C1 segment of cervical spinal cord (tissue), 14 donors: ENCODE measurements around the gene CYP27C1.
A peak's percentile ranks its signal among the peaks of the same experiment; 100 is the strongest.
"Not testable (repeated sequence)": the region's sequence is repeated elsewhere in the genome, so short reads cannot be mapped to it uniquely, and the experiment has no call there.

ENCODE experiments used
- DNase-seq, 14 donors: peaks; one replicate each; lab custom pipeline; 2025; lab: John Stamatoyannopoulos, UW

Gene CYP27C1

DNA sequence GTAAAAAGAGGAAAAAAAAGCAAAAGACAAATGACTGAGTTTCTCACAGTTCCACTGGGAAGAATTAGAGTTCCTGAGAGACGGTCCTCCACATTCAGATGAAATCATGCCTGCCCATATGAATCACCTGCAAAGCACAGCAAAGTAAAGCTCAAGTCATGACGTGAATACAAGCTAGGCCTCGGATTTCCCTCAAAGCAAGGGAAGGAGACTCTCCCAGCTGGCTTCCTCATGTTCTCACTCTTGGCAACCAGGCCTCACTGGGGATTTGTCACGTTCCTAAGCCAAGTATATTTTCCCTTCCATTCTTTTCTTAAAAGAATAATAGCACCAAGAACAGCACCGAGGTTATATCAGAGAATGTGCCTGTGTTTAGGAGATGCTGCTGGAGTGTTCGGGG, 47.0 kb downstream of the CYP27C1 start:
- DNase-seq: no peak

DNA sequence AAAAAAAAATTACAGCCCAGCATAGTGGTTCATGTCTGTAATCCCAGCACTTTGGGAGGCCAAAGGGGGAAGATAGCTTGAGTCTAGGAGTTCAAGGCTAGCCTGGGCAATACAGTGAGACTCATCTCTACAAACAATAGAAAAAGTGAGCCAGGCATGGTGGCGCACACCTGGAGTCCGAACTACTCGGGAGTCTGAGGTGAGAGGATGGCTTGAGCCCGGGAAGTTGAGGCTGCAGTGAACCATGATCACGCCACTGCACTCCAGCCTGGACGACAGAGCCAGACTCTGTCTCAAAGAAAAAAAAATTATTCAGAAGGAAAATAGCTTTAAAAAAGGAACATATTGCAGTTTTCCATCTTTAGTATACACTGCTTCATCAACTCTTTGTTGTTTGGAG, 47.8 kb downstream of the CYP27C1 start:
- DNase-seq: no peak

DNA sequence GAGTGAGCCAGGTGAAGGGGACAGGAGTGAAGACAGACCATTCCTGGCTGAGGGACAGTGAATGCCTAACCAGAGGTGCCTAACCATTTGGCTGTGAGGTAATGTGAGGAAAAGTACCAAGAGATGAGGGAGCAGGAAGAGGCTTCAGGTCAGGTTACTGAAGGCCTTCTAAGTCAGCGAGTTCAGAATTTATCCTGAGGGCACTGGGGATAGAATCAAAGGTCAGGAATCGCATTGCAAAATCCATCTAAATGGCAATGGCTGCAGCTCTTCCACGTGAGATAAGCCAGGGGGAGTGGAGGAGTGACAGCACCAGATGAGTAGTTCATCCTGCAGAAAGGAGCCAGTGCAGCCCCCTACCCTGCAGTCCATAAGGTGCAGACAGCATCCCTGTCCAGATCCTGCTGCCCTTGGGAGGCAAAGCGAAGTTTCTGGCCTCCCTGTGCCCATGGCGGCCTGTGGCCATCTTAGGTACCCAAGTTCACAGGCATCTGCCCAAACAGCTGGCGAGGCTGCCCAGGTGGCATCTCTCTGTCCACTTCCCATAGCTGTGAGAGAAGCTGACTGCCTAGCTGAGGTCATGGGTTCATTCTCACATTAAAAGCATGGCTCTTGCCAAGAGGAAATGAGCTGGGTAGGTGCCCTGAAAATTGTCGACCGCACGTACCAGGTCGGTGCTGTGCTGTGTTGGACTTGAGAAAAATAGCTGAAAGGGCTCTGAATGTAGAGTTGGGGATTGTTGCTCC, 49.5 kb downstream of the CYP27C1 start:
- DNase-seq: no peak

DNA sequence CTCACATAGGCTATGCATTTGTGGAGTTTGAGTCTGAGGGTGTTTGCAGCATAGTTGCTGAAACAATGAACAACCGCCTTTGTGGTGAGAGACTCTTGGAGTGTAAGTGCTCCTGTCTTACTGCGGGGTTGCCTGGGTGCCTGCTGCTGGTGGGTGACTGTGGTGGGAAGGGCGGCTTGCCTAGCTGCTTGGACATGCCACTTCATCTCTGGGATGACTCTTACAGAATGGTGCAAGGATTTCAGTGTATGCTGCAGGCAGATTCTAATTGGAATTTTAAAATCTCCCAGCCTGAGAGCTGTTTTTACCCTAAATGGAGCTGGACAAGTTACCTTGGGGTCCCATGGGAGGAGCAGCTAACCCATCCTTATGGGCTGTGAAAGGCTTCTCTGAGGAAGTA, 50.1 kb downstream of the CYP27C1 start:
- DNase-seq: no peak

DNA sequence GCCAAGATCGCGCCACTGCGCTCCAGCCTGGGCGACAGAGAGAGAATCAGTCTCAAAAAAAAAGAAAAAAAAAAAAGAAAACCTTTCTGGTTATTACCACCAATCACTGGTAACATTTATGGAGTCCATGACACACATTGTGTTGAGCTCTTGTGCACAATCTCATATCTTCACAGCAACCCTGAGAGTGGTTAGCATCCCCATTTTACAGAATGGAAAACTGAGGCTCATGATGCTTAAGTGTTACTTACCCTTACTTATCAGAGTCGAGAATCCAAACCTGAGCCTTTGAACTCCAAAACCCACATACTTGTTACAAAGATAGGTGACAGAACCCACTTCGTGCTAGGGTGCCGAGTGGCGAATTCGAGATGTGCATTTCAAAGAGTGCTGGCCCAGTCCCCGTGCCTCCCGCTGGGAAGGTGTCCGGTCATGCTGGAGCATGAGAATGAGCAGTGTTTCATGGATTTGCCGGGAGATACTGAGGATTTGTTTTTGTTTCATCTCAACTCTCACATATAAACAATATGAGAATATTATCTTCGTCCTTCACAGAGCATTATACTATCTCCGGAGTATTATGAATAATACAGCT, 50.9 kb downstream of the CYP27C1 start:
- no peak for DNase-seq

DNA sequence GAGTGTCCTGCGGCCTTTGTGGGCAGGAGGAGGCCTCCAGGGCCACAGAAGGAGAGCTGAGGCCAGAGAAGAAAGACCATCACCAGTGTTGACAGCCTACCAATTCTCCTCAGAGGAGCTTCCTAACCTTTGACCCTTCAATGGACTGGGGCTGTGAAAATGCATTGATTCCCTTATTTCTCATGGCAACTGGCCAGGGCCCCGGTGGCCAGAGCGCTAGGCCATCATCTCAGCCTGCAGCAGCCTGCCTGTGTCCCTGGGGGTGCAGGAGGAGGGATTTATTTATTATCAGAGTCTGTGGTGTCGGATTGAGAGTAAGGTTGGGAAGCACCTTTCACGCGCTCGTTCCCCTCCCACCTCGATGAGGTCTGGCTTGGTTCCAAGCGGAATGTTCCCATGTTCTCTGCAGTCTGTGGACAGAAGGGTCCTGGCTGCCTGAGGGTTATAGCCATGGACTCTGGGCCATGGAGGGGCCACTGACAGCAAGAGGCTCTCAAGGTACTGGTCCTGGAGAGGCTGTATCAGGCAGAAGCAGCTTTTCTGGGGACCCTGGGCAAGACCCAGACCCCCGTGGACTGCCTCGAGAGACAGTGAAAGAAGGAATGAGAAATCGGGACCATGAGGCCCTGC, 53.8 kb downstream of the CYP27C1 start:
- DNase-seq: no peak

DNA sequence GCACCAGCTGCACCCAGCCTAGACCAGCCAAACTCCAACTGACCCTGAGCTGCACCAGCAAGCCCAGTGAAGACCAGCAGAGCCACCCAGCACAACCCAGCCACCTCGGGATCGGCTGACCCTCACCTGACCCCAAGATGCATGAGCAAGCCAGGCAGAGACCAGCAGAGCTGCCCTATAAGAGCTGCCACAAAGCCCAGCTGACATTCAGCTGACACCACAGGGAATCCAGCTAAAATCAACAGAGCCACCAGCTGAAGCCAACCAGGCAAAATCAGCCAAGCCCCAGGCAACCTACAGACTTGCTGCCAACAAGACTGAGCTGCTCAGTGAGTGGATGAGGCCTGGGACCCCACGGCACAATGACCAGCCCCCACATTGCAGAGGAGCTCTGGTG, 54.6 kb downstream of the CYP27C1 start:
- DNase-seq: no peak

DNA sequence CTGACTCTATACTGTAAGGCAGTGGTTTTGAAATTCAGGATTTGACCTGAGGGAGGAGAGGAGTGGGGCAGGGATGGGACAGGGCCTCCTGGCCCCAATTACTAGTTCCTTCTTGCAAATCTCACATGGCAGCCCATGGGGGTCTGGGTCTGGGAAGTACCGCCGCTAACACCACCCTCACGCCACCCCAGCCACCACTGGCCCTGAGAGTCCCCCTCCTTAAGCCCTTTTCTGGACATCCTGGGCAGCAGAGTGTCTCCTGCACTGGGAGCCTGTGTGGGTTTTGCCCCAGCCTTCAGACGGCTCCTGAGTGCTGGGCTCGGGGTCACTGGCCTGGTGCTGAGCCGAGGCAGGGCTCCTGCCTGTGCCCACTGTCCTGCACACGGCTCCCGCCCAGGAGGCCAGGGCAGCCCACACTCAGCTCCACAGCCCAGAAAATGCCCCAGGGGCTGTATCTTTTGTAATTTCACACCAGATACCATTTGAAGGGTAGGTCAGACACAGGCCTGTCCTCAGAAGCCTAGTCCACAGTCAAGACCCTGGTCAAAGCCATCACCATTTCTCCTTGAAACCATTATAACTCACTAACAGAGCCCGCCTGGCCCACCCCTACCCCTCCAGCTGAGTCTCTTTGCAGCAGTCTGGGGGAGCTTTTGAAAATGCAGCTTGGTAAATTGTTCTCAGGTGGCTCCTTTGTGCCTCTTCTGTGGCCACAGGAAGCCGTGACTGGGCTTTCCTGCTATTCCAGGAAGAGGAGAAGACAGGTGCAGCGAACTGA, 55.1 kb downstream of the CYP27C1 start:
- no peak for DNase-seq

DNA sequence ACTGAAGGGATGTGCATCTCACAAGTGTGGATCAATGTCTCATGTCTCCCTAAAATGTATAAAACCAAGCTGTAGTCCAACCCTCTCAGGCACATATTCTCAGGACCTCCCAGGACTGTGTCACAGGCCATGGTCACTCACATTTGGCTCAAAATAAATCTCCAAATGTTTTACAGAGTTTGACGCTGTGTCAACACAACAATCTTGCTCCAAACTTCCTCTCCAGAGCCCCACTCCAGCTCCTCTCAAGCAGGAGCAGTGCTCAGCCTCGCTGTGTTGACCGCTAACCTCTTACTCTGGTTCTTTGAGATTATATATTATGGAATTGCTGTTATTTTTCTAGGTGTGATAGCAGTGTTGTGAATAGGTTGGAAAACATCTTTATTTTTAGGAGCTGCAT, 56.2 kb downstream of the CYP27C1 start:
- no peak for DNase-seq

DNA sequence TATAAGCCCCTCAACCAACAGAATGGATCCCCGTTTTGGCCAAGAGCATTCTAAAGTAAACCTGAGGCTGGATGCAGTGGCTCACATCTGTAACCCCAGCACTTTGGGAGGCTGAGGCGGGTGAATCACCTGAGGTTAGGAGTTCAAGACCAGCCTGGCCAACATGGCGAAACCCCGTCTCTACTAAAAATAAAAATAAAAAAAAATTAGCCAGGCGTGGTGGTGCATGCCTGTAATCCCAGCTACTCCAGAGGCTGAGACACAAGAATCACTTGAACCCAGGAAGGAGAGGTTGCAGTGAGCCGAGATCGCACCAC, 57.1 kb downstream of the CYP27C1 start:
- not testable (repeated sequence) for DNase-seq

DNA sequence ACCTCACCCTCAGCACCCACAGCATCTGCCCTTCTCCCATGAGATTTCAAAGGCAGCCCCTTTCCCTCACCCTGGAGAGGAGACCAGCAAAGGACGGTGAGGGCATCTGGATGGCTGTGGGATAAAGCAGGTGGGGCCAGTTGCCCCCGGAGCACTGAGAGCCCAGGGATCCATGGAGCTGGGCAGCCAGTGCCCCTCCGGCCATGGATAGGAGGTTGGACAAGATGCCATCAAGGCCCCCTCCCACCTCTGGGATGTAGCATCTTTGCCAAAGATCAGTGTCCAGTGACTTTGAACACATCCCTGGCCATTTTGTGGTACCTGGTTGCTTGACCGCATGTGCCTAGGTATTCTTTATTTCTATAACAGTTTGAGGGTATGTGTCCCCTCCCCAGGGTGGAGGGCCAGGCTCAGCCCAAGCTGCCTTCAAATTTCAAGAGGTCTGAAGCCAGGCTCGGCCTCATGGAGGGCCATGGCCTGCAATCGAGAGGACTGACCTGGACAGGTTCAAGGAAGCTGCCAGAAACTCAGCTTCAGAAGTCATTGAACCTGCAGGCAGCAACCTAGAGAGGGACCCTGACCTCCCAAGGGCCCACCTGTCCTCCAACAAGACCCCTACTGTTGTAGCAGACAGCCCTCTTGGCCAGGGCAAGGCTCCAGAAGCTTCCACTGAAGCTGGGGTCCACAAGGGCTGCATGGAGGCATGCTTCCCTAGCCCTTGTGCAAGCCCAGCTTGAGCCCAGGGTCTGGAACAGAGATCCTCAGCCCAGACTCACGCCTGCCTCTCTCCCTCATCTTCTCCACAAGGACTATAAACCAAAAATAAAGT, 57.6 kb downstream of the CYP27C1 start:
- no peak for DNase-seq

DNA sequence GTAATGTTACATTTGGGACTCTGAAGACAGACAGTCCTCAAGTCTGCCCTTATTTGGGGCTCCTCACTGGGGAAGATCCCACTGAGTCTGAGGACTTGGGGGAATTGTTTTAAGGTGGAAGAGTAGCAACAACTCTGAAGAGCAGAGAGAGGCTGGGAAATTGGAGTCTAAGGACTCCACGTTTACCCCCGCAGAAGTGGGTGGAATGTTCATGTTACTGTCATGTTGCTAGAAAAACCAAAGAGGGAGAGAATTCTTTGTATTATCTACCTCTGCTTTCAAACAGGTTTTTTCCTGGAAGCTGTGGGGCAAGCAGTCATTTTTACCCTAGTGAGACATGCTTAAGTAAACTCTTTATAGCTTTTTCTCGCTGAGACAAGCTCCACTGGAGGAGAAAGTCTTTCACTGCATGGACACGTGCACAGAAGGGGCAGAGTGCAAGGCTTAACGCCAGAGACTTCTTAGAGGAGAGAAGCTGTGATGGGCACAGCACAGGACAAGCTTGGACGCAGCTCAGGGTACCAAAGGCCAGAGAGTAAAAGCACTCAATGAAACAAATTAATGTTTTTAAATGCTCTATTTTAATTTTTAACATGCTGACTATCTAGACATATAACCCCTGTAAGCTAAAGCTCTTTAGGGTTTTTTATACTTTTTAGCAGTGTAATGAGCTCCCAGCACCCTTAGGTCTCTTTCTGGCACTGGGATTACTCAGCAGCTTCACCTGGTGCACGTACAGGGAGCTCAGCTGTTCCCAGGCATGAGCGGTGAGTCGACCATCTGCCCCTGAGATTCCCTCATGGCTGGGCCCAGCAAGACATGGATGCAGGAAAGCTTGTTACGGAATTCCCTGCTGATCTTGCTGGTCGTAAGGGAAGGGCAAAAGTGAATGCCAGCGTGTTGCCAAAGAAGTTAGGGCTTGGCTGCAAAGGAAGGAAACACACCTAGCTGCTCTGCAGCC, 58.6 kb downstream of the CYP27C1 start:
- peak in 1 of 14 donors; percentile 41 for DNase-seq

DNA sequence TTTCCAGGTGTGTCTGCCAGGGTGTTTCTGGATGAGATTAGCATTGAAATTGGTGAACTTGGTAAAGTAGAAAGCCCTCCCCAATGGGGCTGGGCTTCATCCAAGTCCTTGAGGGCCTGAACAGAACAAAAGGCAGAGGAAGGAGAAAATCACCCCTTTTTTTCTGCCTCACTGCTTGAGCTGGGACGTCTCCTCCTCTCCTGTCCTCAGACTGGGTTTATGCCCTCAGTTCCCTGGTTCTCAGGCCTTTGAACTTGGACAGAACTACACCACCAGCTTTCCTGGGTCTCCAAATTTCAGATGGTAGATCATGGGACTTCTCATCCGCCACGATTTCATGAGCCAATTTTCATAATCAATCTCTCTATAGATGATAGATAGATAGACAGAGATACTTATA, 59.4 kb downstream of the CYP27C1 start:
- DNase-seq: no peak

DNA sequence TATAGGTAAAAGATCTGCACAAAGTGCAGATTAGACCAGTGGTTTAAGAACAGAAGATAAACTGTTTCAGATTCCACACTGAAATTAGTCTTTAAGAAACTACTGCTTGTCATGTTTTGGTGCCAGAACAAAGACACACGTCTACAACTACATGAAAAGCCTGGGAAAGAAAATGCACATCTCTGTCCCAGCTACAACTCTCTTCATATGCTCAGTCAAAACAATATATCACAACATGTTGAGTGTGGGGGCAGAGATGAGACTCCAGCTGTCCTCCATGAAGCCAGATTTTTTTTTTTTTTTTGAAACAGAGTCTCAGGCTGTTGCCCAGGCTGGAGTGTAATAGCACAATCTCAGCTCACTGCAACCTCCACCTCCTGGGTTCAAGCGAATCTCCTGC, 60.6 kb downstream of the CYP27C1 start:
- DNase-seq: no peak

DNA sequence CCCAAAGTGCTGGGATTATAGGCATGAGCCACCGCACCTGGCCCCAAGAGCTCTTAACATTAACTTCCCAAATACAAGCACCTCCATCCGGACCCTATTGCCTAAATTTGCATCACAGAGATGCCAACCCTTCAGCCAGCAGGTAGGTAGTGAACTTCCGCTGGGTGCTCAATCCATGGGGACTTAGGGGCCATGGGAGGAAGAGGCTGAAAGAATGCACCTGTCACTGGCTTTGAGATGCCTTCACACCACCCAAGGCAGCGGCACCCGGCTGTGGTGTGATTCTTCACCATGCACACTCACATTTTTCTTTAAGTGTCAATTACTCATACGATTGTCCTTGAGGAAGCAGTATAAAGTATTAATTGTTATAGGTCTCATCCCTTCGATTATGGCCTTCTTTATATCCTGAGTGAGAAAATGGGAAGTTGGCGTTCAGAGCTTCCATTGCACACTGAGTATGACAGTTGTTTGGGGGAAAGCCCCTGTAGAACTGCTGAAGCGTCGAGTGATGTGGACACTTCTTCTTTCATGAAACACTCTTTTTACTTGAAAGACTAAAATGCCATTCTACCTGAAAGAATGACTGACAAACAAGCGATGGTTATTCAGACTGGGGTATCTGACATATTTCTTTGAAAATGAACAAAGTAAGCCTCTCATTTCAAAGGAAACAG, 61.3 kb downstream of the CYP27C1 start:
- DNase-seq: no peak

DNA sequence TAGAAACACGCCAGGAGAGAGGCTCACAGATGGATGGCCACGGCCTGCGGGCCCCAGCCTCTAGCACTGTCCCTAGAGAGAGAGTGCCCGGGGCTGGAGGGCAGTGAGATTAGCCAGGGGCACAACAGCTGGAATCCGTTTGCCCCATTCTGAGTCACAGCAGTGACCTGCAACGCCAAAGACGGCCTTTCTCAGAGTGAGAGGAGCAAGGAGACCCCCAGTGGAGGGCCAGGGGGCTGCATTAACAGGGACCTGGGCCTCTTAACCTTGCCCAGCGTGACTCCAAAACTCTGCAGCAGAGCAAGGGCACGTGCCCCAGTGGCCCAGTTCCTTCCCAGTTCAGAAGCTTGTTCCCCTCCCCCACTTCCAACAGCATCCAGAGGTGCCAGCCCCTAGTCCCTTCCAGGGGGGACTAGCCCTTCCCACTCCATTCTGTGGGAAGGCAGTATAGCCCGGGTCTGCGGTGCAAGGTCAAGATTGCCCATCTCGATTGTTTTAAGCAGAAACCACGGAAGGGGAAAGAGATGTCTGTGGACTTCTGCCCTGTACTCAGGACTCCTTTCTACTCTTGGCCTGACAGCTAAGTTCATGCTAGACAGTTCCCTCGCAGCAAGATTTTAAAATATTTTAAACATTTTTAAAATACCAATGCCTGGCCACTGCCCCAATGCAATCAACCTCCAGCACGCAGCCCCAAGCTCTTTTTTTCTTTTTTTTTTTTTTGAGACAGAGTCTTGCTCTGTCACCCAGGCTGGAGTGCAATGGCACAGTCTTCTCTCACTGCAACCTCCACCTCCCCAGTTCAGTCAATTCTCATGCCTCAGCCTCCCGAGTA, 62.2 kb downstream of the CYP27C1 start:
- no peak for DNase-seq

DNA sequence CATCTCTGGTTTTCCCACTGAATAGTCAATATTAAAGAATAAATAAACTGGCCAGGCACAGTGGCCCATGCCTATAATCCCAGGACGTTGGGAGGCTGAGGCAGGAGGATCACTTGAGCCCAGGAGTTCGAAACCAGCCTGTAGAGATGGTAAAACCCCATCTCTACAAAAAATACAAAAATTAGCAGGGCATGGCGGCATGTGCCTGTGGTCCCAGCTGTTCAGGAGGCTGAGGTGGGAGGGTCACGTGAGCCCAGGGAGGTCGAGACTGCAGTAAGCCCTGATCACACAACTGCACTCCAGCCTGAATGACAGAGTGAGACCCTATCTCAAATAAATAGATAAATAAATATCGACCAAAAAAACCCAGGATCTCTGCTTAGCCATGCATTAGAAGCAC, 63.0 kb downstream of the CYP27C1 start:
- DNase-seq: no peak

DNA sequence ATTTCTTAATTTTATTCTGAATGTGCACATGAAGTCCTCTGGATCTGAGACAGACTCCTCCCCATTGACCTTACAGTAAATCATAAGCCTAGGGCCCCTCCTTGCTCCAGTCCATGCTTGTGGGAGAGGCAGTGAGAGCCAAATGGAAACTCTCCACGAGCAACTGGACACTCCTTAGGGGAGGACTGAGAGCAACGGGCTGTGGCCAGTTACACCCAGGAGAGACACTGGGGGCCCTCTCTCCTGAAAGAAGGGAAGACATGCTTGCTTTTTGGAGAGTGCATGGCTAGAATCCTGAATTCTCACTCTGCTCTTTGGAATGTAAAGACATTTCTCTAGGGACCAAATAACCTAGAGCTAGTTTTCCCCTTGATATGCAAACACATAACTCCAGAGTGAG, 64.2 kb downstream of the CYP27C1 start:
- DNase-seq: no peak

DNA sequence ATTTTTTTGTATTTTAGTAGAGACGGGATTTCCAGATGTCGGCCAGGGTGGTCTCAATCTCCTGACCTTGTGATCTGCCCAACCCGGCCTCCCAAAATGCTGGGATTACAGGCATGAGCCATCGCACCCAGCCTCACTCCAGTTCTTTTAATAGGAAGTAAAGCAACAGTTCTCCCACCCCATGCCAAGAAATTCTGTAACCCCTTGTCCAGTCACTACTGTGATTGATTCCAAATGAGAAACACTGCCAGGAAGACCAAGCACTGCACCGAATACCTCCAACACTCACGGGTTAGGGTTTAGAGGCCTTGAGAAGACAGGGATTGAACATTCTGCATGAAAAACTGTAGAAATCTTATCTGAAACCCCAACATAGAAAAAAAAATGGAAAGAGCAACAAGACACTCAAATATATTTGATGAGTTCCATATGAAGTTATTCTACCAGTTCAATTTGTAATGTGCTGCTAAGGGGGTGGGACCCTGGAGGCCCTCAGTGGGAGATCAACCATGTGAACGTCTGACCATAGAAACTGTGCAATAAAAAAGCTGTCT, 65.0 kb downstream of the CYP27C1 start:
- no peak for DNase-seq
